ENCODE data around the gene SETDB1. TPM values are rescaled to one million over a fixed set of nuclear protein-coding genes. Genes with fewer than 3 reads are reported as not detected.
A peak's percentile ranks its signal among the peaks of the same experiment; 100 is the strongest.

SETDB1 gene
- total and polyA plus RNA-seq, 2 of the 13 experiments (the other 11 are each of a cell fraction or from before 2014, with no cell fraction given): 33.1 to 34.6 TPM

DNA sequence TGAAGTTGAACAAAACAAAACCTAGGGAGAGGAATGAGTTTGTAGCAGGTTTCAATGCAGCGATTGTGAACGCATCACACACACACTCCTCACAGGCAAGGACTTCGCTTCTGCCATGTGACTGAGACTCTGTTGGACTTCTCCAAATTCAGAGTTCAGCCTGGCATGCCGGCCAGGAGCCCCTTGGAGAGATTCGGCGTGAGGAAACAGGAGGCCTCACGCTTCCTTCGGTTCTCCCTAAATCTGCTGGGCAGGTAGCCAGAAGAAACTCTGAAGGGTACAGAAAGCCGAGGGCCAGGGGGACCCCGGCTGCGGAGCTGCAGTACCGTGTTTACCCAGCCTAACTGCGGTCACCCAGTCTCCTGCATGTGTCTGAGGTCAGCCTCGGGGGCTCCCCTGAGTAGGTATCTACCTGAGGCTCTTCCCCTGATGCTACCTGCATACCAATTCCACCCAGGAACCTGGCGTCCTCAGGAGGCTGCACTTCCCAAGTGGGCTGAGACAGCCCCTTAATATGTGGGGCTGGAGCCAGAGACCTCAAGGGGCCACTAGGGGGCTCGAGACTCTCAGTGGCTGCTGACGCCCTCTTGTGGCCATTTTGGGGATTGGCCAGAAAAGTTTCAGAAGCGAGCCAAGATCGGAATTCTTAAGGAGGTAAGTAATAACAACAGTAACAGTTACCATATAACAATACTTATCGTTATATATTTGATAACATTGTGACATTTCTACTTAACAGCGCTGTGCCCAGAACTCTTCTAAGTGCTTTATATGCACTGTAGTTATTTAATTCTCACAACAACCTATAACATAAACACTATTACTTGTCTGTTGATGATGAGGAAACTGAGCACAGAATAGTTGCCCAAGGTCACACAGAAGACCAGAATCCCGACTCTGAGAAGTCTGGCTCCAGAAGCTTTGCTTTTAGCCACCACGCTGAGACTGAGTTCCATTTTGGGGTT lies 53.2 kb downstream of the SETDB1 start (continued):
- TF ChIP-seq MAFF (IDR thresholded peaks at IDR 0.05; ENCODE audit: low read depth, low read length): no peak
- TF ChIP-seq BRD4 (CRISPR knock-in tag; IDR thresholded peaks at IDR 0.05): no peak
- no peak for TF ChIP-seq CHCHD3 (CRISPR knock-in tag; IDR thresholded peaks at IDR 0.05)
- TF ChIP-seq HMG20A (CRISPR knock-in tag; IDR thresholded peaks at IDR 0.05; ENCODE audit: borderline replicate concordance): 0 out of 2 replicates have a peak, but pooled peaks have one; percentile 16
- no peak for TF ChIP-seq SNAI1 (CRISPR knock-in tag; IDR thresholded peaks at IDR 0.05; ENCODE audit: borderline replicate concordance)
- no peak for TF ChIP-seq ATF1 (CRISPR knock-in tag; IDR thresholded peaks at IDR 0.05)
- TF ChIP-seq, protein P1, sequence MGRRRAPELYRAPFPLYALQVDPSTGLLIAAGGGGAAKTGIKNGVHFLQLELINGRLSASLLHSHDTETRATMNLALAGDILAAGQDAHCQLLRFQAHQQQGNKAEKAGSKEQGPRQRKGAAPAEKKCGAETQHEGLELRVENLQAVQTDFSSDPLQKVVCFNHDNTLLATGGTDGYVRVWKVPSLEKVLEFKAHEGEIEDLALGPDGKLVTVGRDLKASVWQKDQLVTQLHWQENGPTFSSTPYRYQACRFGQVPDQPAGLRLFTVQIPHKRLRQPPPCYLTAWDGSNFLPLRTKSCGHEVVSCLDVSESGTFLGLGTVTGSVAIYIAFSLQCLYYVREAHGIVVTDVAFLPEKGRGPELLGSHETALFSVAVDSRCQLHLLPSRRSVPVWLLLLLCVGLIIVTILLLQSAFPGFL (CRISPR knock-in tag; IDR thresholded peaks at IDR 0.05): no peak
- no peak for TF ChIP-seq KDM6A (CRISPR knock-in tag; IDR thresholded peaks at IDR 0.05; ENCODE audit: low read depth)
- TF ChIP-seq, protein P2, sequence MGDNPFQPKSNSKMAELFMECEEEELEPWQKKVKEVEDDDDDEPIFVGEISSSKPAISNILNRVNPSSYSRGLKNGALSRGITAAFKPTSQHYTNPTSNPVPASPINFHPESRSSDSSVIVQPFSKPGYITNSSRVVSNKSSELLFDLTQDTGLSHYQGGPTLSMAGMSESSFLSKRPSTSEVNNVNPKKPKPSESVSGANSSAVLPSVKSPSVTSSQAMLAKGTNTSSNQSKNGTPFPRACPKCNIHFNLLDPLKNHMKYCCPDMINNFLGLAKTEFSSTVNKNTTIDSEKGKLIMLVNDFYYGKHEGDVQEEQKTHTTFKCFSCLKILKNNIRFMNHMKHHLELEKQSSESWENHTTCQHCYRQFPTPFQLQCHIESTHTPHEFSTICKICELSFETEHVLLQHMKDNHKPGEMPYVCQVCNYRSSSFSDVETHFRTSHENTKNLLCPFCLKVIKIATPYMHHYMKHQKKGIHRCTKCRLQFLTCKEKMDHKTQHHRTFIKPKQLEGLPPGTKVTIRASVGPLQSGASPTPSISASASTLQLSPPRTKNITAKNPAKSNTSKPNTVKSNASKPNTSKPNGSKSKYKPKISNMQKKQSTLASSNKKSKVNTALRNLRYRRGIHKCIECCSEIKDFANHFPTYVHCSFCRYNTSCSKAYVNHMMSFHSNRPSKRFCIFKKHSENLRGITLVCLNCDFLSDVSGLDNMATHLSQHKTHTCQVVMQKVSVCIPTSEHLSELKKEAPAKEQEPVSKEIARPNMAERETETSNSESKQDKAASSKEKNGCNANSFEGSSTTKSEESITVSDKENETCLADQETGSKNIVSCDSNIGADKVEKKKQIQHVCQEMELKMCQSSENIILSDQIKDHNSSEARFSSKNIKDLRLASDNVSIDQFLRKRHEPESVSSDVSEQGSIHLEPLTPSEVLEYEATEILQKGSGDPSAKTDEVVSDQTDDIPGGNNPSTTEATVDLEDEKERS (CRISPR knock-in tag; IDR thresholded peaks at IDR 0.05): peak; percentile 48; the same call in 1 of the 2 replicates
- no peak for TF ChIP-seq ZNF256 (CRISPR knock-in tag; conservative IDR thresholded peaks at IDR 0.05)
- TF ChIP-seq ZFP90 (CRISPR knock-in tag; IDR thresholded peaks at IDR 0.05; ENCODE audit: borderline replicate concordance): no peak
- TF ChIP-seq TMF1 (CRISPR knock-in tag; IDR thresholded peaks at IDR 0.05; ENCODE audit: low read depth): no peak
- no peak for TF ChIP-seq LCORL (IDR thresholded peaks at IDR 0.05)
- no peak for TF ChIP-seq LCORL (CRISPR knock-in tag; IDR thresholded peaks at IDR 0.05)
- 0 out of 2 replicates have a peak, but pooled peaks have one; percentile 38 for TF ChIP-seq CCDC6 (CRISPR knock-in tag; IDR thresholded peaks at IDR 0.05)
- TF ChIP-seq GABPB1 (CRISPR knock-in tag; IDR thresholded peaks at IDR 0.05): peak; percentile 30; the same call in 1 of the 2 replicates
- TF ChIP-seq ZNF296 (CRISPR knock-in tag; conservative IDR thresholded peaks at IDR 0.05): no peak
- TF ChIP-seq RFX3 (CRISPR knock-in tag; IDR thresholded peaks at IDR 0.05): no peak
- no peak for TF ChIP-seq ZNF674 (CRISPR knock-in tag; IDR thresholded peaks at IDR 0.05; ENCODE audit: low read depth)
- TF ChIP-seq, protein P3, sequence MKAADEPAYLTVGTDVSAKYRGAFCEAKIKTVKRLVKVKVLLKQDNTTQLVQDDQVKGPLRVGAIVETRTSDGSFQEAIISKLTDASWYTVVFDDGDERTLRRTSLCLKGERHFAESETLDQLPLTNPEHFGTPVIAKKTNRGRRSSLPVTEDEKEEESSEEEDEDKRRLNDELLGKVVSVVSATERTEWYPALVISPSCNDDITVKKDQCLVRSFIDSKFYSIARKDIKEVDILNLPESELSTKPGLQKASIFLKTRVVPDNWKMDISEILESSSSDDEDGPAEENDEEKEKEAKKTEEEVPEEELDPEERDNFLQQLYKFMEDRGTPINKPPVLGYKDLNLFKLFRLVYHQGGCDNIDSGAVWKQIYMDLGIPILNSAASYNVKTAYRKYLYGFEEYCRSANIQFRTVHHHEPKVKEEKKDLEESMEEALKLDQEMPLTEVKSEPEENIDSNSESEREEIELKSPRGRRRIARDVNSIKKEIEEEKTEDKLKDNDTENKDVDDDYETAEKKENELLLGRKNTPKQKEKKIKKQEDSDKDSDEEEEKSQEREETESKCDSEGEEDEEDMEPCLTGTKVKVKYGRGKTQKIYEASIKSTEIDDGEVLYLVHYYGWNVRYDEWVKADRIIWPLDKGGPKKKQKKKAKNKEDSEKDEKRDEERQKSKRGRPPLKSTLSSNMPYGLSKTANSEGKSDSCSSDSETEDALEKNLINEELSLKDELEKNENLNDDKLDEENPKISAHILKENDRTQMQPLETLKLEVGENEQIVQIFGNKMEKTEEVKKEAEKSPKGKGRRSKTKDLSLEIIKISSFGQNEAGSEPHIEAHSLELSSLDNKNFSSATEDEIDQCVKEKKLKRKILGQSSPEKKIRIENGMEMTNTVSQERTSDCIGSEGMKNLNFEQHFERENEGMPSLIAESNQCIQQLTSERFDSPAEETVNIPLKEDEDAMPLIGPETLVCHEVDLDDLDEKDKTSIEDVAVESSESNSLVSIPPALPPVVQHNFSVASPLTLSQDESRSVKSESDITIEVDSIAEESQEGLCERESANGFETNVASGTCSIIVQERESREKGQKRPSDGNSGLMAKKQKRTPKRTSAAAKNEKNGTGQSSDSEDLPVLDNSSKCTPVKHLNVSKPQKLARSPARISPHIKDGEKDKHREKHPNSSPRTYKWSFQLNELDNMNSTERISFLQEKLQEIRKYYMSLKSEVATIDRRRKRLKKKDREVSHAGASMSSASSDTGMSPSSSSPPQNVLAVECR (CRISPR knock-in tag; IDR thresholded peaks at IDR 0.05; ENCODE audit: borderline replicate concordance): peak; percentile 50; the same call in 1 of the 2 replicates
- TF ChIP-seq TEAD2 (CRISPR knock-in tag; IDR thresholded peaks at IDR 0.05): no peak
- no peak for TF ChIP-seq TP53 (CRISPR knock-in tag; conservative IDR thresholded peaks at IDR 0.05)
- no peak for TF ChIP-seq ZNF577 (CRISPR knock-in tag; IDR thresholded peaks at IDR 0.05; ENCODE audit: borderline replicate concordance, low read depth)
